GM19395 (cell line): ENCODE measurements around the gene PRDM11.
"Not testable (repeated sequence)": the region's sequence is repeated elsewhere in the genome, so short reads cannot be mapped to it uniquely, and the experiment has no call there.

Source experiments
- ATAC-seq: cut with Tn5 transposase; IDR thresholded peaks from one replicate; pipeline ENCODE4 v1.9.1; 2021; ENCODE audit warnings: mild to moderate bottlenecking, moderate library complexity; ENCODE audit not compliant: unreplicated experiment

The PRDM11 gene

DNA sequence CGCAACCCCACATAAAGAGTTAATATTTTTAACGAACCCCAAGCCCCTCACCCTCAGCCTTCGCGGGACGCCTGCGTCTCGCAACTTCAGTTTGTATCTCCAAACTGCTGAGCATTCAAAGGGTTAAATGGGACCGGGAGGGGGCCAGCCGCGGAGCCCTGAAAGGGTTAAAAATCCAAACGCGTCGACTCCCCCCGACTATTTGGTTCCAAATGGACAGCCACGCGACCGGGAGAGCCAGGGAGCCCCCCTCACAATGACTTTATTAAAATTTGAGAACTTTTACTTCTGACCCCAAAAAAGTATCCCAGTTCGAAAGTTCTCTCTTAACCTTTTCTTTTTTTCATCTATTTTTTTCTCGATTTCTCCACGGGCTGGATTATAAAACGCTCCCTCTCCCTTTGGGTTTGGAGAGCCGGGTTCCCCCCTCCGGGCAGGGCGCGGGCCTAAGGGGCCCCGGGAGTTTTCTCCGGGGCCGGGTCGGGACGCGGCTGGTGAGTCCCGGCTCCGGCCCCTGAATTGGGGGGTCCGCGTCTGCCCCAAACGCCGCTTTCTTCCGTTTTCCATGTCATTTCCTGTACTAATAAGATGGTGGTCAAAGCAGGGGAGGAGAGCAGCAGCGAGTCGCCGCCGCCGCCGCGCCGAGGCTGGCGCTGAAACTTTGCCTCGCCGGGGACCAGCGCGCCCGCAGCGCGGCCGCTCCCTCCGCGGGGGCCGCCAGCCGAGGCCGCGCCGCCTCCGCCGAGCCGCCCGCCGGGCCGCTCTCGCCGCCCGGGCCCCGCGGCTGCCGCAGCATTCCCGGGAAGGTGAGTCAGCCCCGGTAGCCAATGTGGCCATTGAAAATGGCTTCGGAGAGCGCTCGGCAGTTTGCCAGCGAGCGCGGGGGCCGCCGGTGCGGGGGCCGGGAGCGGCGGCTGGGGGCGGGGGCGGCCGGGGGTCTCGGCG is at the start of gene PRDM11:
PRDM11 (plus strand) TSS at position 568 of the 945 bp plus-strand sequence. CDS start 35,128 bp downstream, outside the sequence.
- peak; percentile 44 for ATAC-seq

DNA sequence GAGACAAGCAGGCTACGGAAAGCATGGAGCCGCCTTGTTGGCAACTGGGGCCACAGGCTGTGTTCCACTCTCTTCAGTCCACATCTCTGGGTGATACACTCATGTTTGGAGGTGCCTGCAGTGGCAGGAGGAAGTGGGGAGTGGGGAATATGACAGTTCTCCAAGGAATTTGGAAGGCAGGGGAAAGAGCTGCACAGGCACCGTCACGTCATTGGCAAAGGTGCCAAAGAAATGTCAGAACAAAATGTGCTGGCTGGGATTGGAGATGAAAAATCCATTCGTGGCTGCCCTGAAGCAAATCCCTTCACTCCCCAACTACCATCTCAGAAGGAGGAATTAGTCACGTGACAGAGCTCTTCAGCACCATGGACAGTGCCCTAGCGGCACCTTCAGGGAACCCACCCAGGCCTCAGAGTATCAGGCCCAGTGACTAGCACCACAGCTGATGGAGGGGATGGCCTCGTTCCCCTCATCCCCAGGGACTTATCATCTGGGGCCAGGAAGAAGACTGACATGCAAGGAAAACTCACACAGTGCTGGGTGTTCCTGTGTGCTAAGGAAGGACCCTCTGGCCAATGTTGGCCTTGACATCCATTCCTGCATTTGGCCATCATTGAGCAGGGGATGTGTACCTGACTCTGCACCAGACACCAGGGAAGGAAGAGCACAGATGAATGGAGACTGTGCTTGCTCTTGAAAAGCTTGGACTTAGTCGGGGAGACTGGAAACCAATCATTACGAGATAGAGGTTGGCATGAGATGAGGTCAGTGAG is 48.5 kb upstream of the PRDM11 start:
- ATAC-seq = no peak

DNA sequence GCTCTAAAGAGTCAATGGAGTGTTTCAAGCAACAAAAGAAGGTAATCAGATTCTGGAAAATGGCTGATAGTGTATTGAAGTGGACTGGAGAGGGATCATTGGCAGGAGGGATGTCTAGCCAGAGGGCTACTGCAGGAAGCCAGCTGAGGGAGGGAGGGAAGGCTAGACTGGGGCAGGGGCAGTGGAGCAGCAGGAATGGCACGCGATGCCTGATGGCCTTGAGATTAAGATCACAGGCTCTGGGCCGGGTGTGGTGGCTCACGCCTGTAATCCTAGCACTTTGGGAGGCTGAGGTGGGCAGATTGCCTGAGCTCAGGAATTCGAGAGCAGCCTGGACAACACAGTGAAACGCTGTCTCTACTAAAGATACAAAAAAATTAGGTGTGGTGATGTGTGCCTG is 47.5 kb upstream of the PRDM11 start:
- no peak for ATAC-seq

DNA sequence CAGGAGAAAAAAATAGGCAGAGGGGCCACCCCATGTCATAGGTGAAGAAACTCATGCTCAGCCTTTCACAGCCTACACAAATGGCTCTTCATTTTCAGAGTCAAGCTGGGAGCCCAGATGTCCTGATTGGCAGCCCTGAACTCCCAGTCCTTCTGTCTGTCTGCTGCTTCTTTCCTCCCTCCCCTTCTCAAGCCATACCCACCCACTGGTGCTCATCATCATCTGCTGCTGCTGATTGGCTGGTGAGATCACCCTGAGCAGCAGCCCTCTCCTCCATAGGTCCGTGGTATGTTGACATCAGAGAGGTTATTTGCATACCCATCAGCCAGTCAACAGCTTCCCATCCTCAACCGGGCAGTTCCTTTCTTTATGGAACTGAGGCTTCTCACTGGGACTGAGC is 46.1 kb upstream of the PRDM11 start:
- no peak for ATAC-seq

DNA sequence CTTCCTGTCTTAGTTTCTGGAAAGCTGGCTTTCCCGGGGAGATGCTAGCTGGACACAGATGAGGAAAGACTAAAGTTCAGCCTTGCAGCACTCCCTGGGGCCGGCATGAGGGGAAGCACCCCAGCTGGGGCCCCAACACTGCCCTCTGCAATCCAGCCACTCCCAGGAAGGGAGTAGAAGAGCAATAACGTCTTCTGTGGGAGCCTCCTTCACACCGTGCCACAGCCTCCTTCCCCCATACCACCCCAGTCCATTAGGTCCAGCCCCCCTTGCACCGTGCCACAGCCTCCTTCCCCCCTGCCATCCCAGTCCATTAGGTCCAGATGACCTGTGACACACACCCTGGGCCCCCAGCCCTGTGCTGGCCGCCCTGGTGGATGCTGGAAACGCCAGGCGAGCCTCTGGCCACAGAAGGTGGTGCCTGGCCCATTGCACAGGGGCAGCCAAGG is 44.1 kb upstream of the PRDM11 start:
- no peak for ATAC-seq

DNA sequence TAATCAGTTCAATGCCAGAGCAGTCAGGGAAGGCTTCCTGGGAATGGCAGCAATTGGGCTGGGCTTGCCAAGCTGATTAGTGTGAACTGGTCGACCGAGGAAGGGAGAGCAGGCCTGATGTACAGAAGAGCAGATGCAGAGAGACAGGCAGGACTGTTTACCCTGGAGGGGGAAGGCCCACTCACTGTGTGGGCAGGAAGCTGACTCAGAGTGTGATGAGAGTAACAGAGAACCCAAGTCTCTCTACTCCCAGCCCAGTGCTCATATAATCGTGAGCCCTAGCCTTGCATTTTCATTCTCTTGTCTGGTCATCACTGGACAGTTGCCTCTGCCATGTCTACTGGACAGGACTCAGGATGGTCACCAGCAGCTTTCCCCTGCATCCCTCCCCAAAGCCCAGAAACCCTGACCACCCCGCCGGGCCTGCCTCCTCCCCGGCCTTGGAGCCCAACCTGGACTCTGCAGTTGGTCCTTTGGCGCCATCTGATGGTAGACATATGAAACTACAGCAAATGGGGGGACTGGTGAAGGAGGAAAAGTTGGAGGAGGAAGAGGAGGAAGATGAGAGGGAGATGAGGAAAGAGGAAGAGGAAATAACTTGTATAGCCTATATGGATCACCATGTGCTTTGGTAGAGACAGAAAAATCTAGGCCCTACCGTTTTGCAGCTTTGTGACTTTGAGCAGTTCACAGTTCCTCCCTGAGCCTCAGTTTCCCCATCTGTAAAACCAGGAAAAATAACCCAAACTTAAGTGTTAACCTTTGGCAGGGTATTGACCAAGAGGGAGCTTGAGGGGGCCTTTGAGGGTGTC is 43.4 kb upstream of the PRDM11 start:
- ATAC-seq = peak; percentile 58

DNA sequence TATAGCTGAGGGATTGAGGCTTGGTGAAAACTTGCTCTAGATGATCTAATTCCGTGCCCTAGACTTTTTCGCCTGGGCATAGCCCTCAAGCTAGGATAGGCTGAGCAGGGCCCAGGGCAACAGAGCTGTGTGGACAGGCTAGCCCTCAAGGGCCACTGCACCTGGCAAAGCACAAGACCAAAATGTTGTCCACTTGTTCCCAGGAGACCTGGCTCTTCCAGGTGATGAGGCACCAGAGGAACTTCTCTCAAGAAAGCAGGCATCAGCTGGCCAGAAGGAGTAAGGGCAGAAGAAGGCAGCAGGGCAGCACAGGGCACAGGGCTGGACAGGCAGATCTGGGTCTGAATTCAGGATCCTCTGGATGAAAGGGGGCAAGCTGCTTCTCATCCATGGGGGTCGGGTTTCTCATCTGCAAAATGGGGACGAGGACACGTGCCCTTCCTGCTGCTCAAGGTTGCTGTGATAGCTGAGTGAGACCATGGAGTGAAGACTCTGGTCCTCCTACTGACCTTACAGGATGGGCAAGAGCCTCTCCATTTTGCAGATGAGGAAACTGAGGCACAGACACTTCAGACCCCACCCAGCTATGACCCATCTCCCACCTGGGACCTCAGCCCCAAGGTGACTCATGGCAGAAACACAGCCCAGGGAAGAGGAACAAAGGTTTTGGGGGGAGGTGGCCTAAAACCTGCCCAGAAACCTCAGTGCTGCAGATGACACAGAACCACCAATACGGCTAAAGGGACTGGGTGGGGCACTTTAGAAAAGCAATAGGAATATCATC is 42.2 kb upstream of the PRDM11 start:
- no peak for ATAC-seq

DNA sequence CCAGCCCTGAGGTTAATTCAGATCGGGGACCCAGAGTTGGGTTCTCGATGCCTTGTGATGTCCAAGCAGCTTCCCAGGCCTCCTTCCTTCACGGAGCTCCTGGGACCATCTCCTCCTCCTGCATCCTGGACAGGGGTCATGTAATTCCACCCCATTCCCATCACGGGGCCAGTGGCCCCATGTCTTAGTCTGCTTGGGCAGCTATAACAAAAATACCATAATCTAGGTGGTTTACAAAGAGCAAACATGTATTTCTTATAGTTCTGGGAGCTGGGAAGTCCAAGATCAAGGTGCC is 41.7 kb upstream of the PRDM11 start:
- ATAC-seq = no peak

DNA sequence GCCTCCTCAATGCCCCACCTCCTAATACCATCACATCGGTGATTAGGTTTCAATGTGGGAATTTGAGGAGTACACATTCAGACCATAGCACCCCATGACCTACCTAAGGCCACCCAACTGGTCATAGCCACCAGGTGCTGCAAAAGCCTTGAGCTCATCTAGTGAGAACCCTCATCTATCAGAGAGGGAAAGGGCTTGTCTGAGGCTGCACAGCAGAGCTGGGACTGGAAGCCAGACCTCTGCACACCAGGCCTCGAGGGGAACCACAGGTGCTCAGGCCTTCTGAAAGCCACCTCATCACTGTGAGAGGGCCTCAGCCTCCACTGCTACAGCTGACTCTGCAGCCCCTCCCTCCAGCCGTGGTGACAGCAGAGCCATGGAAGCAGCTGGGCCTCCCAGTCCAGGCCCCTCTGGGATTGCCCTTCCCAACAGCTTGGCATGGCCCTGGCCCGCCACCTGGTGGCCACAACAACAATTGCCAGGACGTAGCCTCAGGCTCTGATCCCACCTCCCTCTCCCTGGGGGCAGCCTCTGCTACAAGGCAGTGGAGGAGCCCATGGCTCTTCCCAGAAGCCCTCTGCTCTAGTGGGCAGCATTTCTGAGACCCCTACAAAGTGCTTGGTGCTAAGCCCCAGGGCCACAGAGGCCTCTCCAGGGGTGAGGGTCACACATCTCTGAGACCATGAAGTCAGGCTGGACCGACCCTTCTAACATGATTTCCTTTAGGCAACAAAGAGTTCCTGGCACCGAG is 41.0 kb upstream of the PRDM11 start:
- peak; percentile 58 for ATAC-seq

DNA sequence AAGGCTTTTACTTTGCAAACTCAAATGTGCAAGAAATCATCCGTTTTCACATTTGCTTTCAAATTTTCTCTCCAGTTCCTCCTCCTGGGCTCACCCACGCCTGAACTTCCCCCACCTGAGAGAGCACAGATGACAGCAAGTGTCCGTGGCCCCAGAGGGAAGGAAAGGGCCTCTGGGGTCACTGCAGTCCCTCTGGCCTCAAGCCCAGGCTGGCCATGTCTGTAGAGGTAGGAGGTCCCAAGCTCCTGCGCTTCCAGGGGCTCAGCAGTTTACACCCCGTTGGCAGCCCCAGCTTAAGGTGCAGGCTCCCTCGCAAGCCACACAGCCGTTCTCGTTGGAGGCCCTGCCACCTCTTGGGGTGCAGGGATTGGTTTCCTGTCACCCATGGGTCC is 40.5 kb upstream of the PRDM11 start:
- ATAC-seq = no peak

DNA sequence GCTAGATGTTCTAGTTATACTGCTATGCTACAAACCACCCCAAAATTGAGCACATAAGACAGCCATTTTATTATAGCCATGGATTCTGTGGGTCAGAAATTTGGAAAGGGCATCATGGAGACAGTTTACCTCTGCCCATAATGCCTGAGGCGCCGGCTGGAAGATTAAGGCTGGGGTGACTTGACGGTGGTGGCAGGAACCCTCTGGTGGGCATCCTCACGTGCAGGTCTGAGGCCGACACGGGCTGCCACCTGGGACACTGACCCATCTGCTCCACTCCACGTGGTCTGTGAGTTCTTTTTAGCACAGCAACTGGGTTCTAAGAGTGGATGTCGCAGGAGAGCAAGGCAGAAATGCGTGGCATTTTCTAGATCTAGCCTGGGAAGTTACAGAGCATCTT is 40.0 kb upstream of the PRDM11 start:
- no peak for ATAC-seq

DNA sequence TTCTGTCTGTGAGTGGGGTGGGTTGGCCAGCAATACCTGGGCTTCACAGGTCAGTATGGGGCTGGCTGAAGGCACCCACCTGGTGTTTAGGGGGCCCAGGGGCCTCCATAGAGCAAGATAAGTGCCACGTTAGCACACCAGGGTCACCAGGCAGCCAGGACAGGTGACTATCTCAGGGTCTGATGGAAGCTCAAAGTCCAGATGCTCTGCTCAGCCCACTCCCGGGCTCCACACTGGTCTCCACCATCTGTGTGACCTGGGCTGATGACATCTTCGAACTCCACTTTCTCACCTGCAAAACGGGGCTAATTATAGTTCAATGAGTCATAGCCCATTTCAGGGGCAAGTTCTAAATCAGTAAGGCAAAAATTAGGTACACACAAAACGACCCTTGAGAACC is 39.4 kb upstream of the PRDM11 start:
- no peak for ATAC-seq

DNA sequence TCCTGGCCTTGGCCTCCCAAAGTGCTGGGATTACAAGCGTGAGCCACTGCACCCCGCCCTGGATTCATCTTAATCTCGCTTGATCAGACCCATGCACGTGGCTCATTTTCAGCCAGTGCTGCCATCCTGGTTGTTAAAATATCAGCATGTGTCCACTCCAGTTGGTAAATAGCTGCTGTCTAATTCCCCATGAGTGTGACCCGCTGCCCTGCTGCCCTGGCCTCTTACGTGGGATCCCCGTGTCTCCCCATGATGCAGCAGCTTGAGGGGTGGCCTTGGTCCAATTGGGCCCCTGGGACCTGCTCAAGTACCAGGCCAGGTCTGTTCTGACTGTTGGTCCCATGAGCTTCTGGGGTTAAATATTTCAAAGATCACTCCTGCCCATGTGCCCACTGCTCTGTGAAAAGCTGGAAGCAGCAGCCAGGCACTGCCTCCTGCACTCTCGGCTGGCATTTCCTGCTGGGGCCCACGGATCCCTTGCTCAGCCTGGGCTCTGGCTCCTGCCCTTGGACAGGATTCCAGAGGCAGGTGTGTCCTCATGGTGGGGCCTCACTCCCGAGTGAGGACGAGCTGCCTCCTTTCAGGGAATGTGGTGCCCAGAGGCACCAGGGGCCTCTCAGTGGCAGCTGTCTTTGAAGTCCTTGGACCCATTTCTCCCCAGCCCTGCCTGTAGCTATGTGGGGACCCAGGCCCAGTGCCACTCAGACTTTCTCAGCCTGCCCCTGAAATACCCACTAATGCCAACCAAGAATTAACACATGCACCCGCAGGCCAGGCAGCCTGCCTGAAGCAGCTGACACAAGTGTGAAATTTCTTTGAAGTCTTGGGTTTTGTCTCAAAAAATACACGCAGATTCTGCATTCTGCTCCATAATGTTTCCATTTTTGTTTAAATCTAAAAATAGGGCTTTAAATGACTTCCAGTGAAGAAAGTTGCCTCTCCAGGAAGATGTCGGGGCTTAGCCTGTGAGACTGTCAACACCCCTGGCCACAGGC is 38.1 kb upstream of the PRDM11 start:
- no peak for ATAC-seq

DNA sequence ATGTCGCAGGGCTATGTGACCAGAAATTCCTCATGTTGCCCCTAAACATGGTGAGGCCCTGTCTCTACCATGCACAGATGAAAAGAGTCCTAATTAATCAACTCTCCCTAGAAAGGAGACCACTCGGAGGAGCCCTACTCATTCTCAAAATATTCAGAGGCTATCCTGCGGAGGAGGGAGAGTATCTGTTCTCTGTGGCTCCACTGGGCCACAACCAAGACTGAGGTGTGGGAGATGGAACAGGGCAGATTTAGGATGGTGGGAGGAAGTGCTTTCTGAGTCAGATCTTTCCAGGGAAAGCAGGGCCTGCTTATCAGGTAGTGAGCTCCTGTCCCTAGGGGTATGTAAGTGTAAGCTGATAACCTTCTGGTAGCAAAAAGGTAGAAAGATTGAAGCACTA is 37.0 kb upstream of the PRDM11 start:
- ATAC-seq = no peak

DNA sequence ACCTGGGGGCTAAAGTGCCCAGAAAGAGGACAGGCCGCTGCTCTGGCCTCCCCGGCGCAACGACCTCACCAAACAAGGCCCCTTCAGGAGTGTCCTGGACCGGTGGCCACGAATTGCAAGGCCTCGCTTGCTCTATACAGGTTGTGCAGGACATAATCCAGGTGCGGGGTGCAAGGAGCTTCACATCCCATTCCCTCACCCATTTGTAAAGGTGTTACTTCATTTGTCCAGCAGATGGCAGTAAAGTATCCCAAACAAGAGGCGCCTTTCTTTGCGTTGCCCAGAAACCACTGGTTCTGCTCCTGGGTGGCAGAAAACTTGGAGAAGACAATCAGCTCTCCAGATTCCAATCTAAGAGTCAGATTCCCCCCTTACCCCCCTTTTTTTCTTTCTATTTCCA is 35.9 kb upstream of the PRDM11 start:
- ATAC-seq = no peak

DNA sequence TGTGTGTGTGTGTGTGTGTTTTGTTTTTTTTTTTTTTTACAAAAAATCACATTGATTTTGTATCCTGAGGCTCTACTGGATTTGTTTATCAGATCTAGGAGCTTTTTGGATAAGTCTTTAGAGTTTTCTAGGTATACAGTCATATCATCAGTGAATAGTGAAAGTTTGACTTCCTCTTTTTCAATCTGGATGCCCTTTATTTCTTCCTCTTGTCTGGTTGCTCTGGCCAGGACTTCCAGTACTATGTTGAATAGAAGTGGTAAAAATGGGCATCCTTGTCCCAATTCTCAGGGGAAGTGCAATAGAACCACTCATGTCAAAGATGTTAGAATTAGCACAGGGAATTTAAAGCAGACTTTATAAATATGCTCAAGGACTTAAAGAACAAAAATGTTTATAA is 32.6 kb upstream of the PRDM11 start:
- ATAC-seq = no peak

DNA sequence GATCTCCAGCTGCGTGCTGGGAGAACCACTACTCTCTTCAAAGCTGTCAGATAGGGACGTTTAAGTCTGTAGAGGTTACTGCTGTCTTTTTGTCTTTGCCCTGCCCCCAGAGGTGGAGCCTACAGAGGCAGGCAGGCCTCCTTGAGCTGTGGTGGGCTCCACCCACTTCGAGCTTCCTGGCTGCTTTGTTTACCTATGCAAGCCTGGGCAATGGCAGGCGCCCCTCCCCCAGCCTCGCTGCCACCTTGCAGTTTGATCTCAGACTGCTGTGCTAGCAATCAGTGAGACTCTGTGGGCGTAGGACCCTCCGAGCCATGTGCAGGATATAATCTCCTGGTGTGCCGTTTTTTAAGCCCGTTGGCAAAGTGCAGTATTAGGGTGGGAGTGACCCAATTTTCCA is 18.6 kb upstream of the PRDM11 start:
- ATAC-seq = not testable (repeated sequence)

DNA sequence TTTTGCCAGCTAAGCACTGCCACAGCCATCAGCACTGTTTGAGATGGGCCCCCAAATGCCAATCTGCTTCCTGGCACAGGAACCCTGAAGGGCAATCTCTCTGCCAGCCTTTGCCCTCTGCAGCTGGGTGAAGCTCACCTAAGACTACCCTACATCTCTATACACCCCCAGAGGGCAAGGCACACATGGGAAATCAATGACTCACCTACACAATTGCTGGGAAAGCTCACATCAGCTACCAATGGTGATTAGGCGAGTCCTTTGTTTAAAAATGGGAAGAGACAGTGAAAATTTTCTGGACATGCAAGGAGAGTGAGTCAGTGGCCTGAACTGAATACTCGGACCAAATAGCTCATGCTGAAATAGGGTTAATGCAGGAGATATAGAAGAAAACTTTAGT is 12.6 kb upstream of the PRDM11 start:
- ATAC-seq = no peak

DNA sequence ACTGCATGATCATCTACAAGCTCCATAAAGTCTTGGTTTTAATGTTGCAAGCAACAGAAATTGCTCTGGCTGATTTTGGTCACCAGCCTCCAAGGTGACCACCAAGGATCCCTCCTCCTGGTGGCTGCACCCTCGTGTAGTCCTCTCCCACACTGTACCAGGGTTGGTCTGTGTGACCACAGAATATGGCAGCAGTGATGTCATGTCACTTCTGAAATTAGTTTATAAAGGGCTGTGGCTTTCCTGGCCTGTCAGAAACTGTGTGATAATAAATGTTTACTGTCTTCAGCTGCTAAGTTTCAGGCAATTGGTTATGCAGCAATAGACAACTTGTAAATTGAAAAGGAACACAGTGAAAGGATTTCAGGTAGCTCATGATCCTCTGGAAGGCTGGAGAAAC is 5.3 kb upstream of the PRDM11 start:
- ATAC-seq = no peak
